GM06990 (cell line): ENCODE data around the gene POLR1B.
"Not testable (repeated sequence)": the region's sequence is repeated elsewhere in the genome, so short reads cannot be mapped to it uniquely, and the experiment has no call there.

Experiments used
- DNase-seq: peaks from one replicate; pipeline ENCODE4 v3.0.0-alpha.2; 2011; ENCODE audit not compliant: insufficient read length; ENCODE audit errors: extremely low read depth
- H3K27me3 ChIP-seq: replicated peaks from 2 replicates; pipeline ENCODE4 v1.6.0; 2011; ENCODE audit warnings: low read length; ENCODE audit not compliant: control insufficient read depth, insufficient read depth
- H3K36me3 ChIP-seq: 2 replicates; pipeline ENCODE4 v1.5.1; 2011; ENCODE audit warnings: low read length; ENCODE audit not compliant: control insufficient read depth, insufficient read depth
- H3K4me3 ChIP-seq: replicated peaks from 2 replicates; pipeline ENCODE4 v1.5.1; 2011; ENCODE audit warnings: low read depth, mild to moderate bottlenecking, control low read depth, low read length
- TF ChIP-seq, protein P1 (sequence below): IDR thresholded peaks from 2 replicates; pipeline ENCODE4 v1.5.1; 2011; ENCODE audit warnings: low read length, control low read depth, mild to moderate bottlenecking, inconsistent platforms; ENCODE audit not compliant: insufficient read depth, poor library complexity, severe bottlenecking

The POLR1B gene

DNA sequence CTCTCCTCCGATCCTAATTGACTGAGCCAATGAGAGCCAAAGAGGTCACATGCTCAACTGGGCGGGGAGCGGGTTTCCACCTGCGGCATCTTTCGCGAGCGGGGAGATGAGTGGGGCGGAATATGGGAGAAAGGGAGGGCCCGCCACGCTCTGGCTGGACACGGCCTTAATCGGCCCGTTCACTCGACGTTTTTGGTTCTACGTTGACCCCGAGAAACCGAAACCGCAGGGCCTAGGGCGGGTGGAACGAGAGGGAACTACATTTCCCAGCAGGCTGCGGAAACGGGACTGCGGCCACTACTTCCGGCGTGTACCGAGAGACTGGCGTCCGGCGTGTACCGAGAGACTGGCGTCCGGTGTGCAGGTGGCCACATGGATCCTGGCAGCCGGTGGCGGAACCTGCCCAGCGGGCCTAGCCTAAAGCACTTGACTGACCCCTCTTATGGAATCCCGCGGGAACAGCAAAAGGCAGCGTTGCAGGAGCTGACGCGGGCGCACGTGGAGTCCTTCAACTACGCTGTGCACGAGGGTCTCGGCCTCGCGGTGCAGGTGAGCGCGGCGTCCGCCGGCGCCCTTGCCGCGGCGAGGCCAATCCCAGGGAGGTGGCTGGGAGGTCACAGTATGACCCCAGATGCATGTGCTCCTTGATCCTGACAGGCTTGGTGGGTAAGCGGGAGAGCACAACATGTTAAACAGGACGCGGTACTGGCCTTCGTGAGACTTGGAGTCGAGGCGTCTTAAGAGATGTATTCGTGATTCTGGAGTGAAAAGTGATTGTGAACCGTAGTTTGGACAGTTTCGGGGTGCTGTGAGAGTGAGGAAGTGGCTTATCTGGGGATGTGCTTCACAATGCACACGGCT, at the start of gene POLR1B:
Gene POLR1B, plus strand, starts transcription at position 343 of the 861 bp plus-strand sequence. Its CDS starts 30 bp downstream, at position 373.
- Histone ChIP-seq H3K36me3 (peaks cover 4% of the 10 kb centered on the region), H3K27me3 (no peaks in the 10 kb centered on the region), H3K4me3 (peak within 1 kb of the TSS; percentile 96)
- TF ChIP-seq, protein P1, sequence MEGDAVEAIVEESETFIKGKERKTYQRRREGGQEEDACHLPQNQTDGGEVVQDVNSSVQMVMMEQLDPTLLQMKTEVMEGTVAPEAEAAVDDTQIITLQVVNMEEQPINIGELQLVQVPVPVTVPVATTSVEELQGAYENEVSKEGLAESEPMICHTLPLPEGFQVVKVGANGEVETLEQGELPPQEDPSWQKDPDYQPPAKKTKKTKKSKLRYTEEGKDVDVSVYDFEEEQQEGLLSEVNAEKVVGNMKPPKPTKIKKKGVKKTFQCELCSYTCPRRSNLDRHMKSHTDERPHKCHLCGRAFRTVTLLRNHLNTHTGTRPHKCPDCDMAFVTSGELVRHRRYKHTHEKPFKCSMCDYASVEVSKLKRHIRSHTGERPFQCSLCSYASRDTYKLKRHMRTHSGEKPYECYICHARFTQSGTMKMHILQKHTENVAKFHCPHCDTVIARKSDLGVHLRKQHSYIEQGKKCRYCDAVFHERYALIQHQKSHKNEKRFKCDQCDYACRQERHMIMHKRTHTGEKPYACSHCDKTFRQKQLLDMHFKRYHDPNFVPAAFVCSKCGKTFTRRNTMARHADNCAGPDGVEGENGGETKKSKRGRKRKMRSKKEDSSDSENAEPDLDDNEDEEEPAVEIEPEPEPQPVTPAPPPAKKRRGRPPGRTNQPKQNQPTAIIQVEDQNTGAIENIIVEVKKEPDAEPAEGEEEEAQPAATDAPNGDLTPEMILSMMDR: no peak
- peak; percentile 91 for DNase-seq

GRCh38 chr2:112493048-112493447, 49.2 kb upstream of the POLR1B start:
- DNase-seq: no peak

GRCh38 chr2:112493858-112494648, 48.2 kb upstream of the POLR1B start:
- no peak for DNase-seq
- H3K4me3 ChIP-seq: no peak overlapping the region

More at GRCh38 chr2:112493048-112493447, 49.2 kb upstream of the POLR1B start:
- no peaks in the 10 kb centered on the region for H3K27me3 ChIP-seq
- H3K36me3 ChIP-seq: no peaks in the 10 kb centered on the region; the same call in none of the 2 replicates
- no peak overlapping the region for H3K4me3 ChIP-seq
- TF ChIP-seq, protein P1: no peak

DNA sequence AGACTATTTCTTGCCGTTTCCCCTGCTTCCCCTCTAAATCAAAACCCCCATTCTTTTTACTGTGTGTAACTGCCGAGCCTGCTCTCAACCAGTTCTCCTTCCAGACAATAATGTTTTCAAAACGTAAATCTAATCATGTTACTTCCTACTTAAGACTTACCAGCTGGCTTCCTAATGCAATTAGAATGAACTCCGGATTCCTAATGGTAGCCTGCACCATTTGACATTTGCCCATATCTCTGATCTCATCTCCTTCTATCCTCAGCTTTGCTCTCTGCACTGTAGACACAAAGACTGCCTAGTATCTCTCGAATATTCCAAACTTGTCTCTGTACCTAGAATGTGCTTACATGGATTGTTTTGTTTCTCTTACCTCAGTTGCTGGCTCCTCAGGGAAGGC, 47.4 kb upstream of the POLR1B start:
- H3K36me3 ChIP-seq: no peaks in the 10 kb centered on the region; the same call in none of the 2 replicates
- H3K4me3 ChIP-seq: no peak overlapping the region
- H3K27me3 ChIP-seq: no peaks in the 10 kb centered on the region
- DNase-seq: no peak
- TF ChIP-seq, protein P1: no peak

More at GRCh38 chr2:112493858-112494648, 48.2 kb upstream of the POLR1B start:
- Histone ChIP-seq H3K27me3 (no peaks in the 10 kb centered on the region), H3K36me3 (no peaks in the 10 kb centered on the region; the same call in none of the 2 replicates)
- TF ChIP-seq, protein P1: no peak

- H3K36me3 ChIP-seq, H3K27me3 ChIP-seq, H3K4me3 ChIP-seq, DNase-seq: not testable (repeated sequence)
Observed at GRCh38 chr2:112495878-112496277, 46.4 kb upstream of the POLR1B start.
